K562 (cell line): ENCODE results near the gene ABHD12. TPM values are rescaled to one million over a fixed set of nuclear protein-coding genes. Genes with fewer than 3 reads are reported as not detected.
A peak's percentile ranks its signal among the peaks of the same experiment; 100 is the strongest.

Experiments
- ADNP ChIP-seq: fragments of 200-800 bp; sonication (Bioruptor generic); IDR thresholded peaks from 2 replicates; pipeline ENCODE4 v1.6.1; 2016; ENCODE audit warnings: missing genetic modification characterization, missing compliant biosample characterization
- ATF1 ChIP-seq, 2 experiments: fragments of 450-650 bp in 1 of 2; IDR thresholded peaks; 2 replicates each; pipeline ENCODE4 v1.6.1; 2016; ENCODE audit warnings: missing compliant biosample characterization in 1 of 2, missing genetic modification characterization in 1 of 2
- BRCA1 ChIP-seq, 2 experiments: fragments of 450-650 bp in 1 of 2; sonication (generic) in 1 of 2; formaldehyde crosslinking in 1 of 2; IDR thresholded peaks; 2 replicates each; pipeline versions ENCODE4 v1.5.0 to v1.6.1; 2017 to 2020; ENCODE audit warnings: mild to moderate bottlenecking in 1 of 2, missing genetic modification reagents in 1 of 2
- CBFA2T3 ChIP-seq: fragments of 450-650 bp; IDR thresholded peaks from 2 replicates; pipeline ENCODE4 v1.6.1; 2017
- CSDE1 ChIP-seq, 2 experiments: fragments of 450-650 bp; IDR thresholded peaks; 2 replicates each; pipeline ENCODE4 v1.6.1; 2016; ENCODE audit warnings: mild to moderate bottlenecking in 1 of 2
- FUS ChIP-seq: fragments of 200-400 bp; formaldehyde crosslinking; optimal IDR thresholded peaks from 2 replicates; pipeline ENCODE3; 2017; ENCODE audit warnings: low read depth, low read length
- GABPB1 ChIP-seq: sonication (generic); formaldehyde crosslinking; IDR thresholded peaks from 2 replicates; pipeline ENCODE4 v1.8.0; 2022; ENCODE audit warnings: mild to moderate bottlenecking, missing genetic modification reagents
- GTF3C2 ChIP-seq: IDR thresholded peaks from 3 replicates; pipeline ENCODE4 v1.6.1; 2011; ENCODE audit warnings: borderline replicate concordance, mild to moderate bottlenecking, moderate library complexity; ENCODE audit not compliant: insufficient read length; ENCODE audit errors: extremely low read depth
- PML ChIP-seq: IDR thresholded peaks from 2 replicates; pipeline ENCODE4 v1.6.1; 2012; ENCODE audit warnings: low read length, inconsistent platforms
- POLR3A ChIP-seq: IDR thresholded peaks from 2 replicates; pipeline ENCODE4 v1.6.1; 2011; ENCODE audit warnings: borderline replicate concordance, mild to moderate bottlenecking, moderate library complexity; ENCODE audit not compliant: insufficient read length, insufficient read depth; ENCODE audit errors: extremely low read depth
- RFX1 ChIP-seq: fragments of 450-650 bp; IDR thresholded peaks from 2 replicates; pipeline ENCODE4 v1.6.1; 2016; ENCODE audit warnings: mild to moderate bottlenecking, moderate library complexity
- RNF2 ChIP-seq: sonication (generic); IDR thresholded peaks from 2 replicates; pipeline ENCODE4 v1.6.1; 2016
- TAF1 ChIP-seq: IDR thresholded peaks from 2 replicates; pipeline ENCODE4 v1.6.1; 2011; ENCODE audit warnings: mild to moderate bottlenecking, low read length, moderate library complexity; ENCODE audit not compliant: insufficient read depth, control insufficient read depth, severe bottlenecking; ENCODE audit errors: extremely low read depth
- TFAP4 ChIP-seq: sonication (generic); formaldehyde crosslinking; IDR thresholded peaks from 2 replicates; pipeline ENCODE4 v1.8.0; 2022; ENCODE audit warnings: missing genetic modification reagents, mild to moderate bottlenecking, moderate library complexity, borderline replicate concordance
- ZBTB33 ChIP-seq: sonication (generic); formaldehyde crosslinking; IDR thresholded peaks from 2 replicates; pipeline ENCODE4 v1.8.1; 2023; ENCODE audit warnings: mild to moderate bottlenecking, missing genetic modification reagents
- ZBTB43 ChIP-seq: sonication (generic); formaldehyde crosslinking; IDR thresholded peaks from 2 replicates; pipeline ENCODE4 v1.8.0; 2023; ENCODE audit warnings: mild to moderate bottlenecking, missing genetic modification reagents
- ZNF655 ChIP-seq: fragments of 250-450 bp; sonication (Bioruptor Pico); IDR thresholded peaks from 2 replicates; pipeline ENCODE4 v1.5.0; 2021
- polyA plus RNA-seq, 8 experiments: library from polyadenylated mRNA; depleted of rRNA in 4 of 8; stranded (reverse) in 5 of 8; unstranded in 3 of 8; fragments of >200 nt; fragmentation: Nextera tagmentation in 2 of 8; fragmentation: Illumina TruSeq in 1 of 8; extraction: Ambion mirVana in 2 of 8; extraction: Trizol in 1 of 8; gene quantifications; 2 replicates each; pipeline versions ENCODE4 v1.2.1 to v1.2.3, GENCODE V29; 2011 to 2014; ENCODE audit warnings: inconsistent platforms in 1 of 8, missing spikeins in 1 of 8
- total RNA-seq, 7 experiments: library from RNA; depleted of rRNA in 6 of 7; stranded (reverse); fragments of >200 nt in 6 of 7; fragmentation: Illumina TruSeq in 2 of 7; extraction: Trizol in 2 of 7; gene quantifications; 2 replicates each; pipeline versions ENCODE4 v1.2.1 to v1.2.3, GENCODE V29; 2011 to 2021; ENCODE audit warnings: low replicate concordance in 1 of 7

The ABHD12 gene
- total and polyA plus RNA-seq, 9 of the 15 experiments (the other 6 are each of a cell fraction or from before 2014, with no cell fraction given), result 0.65 to 15.6 (median 9.1) TPM

DNA sequence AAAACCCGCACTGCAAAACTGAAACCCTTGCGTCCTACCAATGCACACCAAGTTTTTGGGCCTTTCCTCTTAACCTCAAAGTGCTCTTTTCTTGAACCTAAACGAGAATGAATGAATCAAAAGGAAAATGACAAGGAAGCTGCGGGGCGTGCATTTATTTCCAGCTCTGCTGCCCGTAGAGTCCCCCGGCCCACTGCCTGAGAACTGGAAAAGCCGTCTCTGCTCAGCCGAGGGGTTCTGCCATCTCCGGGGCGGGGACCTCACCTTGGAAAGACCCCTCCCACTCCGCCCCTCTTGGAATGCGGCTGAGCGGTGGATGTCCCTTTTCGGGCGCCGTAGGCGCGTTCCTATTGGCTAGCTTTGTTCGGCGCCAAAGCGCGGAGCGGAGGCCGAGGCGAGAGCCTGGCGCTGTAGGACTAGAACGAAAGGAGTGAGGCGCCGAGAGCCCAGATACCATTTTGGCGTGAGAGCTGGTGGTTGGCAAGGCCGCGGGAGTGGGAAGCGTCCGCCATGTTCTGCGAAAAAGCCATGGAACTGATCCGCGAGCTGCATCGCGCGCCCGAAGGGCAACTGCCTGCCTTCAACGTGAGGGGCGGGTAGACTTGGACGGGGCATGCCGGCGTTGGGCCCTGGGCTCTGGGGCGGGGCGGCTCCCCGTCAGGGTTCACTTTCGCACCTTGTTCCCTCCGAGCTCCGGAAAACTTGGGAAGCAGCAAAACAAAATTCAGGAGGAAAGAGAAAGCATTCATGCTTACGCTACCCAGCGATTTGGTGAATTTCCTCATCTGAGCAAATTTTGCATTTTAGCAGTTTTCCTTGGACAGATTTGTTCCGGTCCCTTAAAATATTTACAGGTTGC lies 16.9 kb upstream of the ABHD12 start, which contains the start of gene GINS1 (continued):
- no peak for TF ChIP-seq CBFA2T3
- no peak for TF ChIP-seq POLR3A
- no peak for TF ChIP-seq BRCA1 (IDR thresholded peaks at IDR 0.05)
- no peak for TF ChIP-seq BRCA1 (CRISPR knock-in tag; IDR thresholded peaks at IDR 0.05)
- TF ChIP-seq RFX1, result no peak
- TF ChIP-seq GABPB1 (CRISPR knock-in tag), result no peak
- TF ChIP-seq ZBTB33 (CRISPR knock-in tag), result no peak
- peak; percentile 49; the same call in 1 of the 2 replicates for TF ChIP-seq TFAP4 (CRISPR knock-in tag)
- no peak for TF ChIP-seq ZBTB43 (CRISPR knock-in tag)
- TF ChIP-seq CSDE1 (IDR thresholded peaks at IDR 0.05), result no peak
- no peak for TF ChIP-seq ZNF655 (CRISPR knock-in tag)
- TF ChIP-seq ATF1 (CRISPR knock-in tag; IDR thresholded peaks at IDR 0.05), result no peak
- peak; percentile 52 for TF ChIP-seq ATF1 (tag; IDR thresholded peaks at IDR 0.05)
- TF ChIP-seq PML, result 0 out of 2 replicates have a peak, but pooled peaks have one; percentile 49
- no peak for TF ChIP-seq GTF3C2
- 0 out of 2 replicates have a peak, but pooled peaks have one; percentile 18 for TF ChIP-seq RNF2
- TF ChIP-seq ADNP, result no peak
- peak; percentile 72 for TF ChIP-seq TAF1
- no peak for TF ChIP-seq FUS
